Renal pelvis (tissue), 4 donors: Measurements from ENCODE around the gene RIMS1. TPM values are rescaled to one million over a fixed set of nuclear protein-coding genes. Genes with fewer than 3 reads are reported as not detected.
"Not testable (repeated sequence)": the region's sequence is repeated elsewhere in the genome, so short reads cannot be mapped to it uniquely, and the experiment has no call there.

Experiments used
- DNase-seq: peaks from one replicate; pipeline ENCODE4 v3.0.0-alpha.2; 2013
- polyA plus RNA-seq, 3 donors: library from polyadenylated mRNA; unstranded; fragments of 120-200 nt; gene quantifications; one replicate each; pipeline ENCODE4 v1.2.1, GENCODE V29; 2013; ENCODE audit not compliant: insufficient read length in 3 of 3

Gene RIMS1
- polyA plus RNA-seq, 3 donors = 2.3 to 2.8 (median 2.4) TPM

DNA sequence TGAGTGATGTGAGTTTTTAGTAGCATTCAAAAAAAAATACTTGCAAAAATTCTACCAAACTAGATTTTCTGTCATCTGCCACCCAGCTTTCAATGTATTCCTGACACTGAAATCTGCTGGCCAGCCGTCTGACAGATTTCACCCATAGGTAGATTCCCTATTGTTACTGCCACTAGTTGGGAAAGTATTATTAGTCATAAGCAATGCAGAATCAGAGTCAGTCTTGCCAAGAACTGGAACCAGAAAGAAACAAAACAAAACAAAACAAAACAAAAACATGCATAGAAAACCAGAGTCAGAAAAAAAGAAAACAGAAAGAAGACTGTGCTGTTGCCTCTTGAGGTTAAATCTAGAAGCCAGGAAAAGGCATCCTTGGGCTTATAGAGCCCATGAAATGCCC lies 442.4 kb downstream of the RIMS1 start:
- DNase-seq = no peak

DNA sequence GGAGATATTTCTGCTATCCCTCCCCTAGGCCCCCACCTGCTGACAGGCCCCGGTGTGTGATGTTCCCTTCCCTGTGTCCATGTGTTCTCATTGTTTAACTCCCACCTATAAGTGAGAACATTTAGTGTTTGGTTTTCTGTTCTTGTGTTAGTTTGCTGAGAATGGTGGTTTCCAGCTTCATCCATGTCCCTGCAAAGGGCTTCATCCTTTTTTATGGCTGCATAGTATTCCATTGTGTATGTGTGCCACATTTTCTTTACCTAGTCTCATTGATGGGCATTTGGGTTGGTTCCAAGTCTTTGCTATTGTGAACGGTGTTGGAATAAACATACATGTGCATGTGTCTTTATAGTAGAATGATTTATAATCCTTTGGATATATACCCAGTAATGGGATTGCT lies 448.9 kb downstream of the RIMS1 start:
- not testable (repeated sequence) for DNase-seq

DNA sequence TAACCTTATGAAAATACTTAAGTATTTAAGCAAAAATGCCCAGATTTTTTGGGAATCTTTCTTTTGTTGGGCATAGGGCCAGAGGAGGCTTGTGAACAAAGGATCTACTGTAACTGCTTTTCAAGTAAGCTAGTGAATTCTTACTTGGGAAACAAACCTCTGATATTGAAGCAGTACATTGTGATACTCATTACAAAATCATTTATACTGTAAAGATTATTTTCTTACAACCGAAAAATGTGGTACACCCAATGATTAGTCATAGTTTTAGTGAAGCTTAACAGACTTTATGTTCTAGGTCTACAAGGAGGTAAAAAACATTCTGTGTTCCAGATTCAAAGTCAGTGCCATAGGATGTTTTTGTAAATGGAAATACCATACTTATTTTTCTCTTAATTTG lies 462.6 kb downstream of the RIMS1 start:
- DNase-seq = no peak

DNA sequence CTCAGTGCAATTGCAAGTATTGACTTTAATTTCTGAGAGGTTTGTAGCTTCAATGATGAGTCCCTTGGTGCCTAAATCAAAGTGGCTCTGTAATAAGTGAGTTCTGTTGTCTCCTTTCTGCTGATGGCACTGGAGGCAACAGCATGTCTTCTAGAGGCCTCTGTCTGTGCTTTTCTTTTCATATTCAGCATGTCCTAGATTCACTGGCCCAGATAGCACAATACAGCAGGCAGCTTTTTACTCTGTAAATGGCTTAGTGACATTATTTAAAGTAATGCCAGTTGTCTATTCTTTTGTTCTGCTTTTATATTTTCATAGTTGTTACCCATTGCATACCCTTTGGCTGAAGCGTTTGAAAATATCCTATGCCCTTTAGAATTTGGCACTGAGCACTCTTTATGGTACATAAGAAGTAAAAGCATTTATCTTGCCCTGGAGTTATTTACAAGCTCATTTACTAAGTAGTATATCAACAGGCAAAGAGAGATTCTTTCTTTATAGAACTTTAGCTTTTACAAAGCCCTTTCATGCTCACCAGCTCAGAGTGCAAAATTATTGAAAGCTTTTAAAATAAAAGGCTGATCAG lies 464.0 kb downstream of the RIMS1 start:
- DNase-seq = no peak

DNA sequence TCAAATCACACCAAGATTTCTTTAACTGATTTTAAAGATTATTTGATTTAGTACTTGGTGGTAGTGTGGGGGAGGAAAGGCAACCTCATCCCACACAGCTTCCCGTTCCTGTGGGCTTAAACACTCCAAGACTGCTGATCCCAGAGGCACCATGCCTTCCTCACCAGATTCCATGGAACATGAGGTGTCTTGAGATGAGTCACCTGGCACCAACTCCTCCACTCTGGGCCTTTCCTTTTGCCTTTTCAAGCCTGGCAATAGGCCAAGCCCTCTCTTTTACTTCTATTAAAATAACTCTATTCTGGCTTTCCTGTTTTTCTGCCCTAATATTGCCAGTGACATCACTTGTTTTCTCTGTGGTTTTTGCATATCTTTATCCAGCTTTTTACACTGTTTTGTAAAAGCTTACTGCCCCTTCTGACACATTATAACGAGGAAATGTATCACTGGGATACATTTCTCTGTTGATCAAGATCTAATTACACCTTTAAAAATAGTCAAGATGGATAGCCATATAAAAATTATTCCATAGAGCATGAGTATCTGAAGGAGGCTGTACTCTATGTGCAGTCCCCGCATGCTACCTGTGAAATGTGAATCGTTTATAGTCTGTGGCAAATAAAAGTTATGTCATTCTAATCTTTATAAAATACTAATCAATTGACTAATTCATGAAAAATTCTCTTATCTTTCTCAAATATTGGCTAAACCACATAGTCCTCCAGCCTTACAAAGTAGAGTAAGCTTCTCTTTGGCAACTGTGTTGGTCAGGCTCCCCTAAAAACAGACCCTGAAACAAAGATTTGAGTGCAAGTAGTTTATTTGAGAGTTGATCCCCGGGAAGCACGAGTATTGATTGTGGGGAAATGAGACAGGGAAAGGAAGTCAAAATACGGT lies 477.7 kb downstream of the RIMS1 start:
- DNase-seq = no peak

DNA sequence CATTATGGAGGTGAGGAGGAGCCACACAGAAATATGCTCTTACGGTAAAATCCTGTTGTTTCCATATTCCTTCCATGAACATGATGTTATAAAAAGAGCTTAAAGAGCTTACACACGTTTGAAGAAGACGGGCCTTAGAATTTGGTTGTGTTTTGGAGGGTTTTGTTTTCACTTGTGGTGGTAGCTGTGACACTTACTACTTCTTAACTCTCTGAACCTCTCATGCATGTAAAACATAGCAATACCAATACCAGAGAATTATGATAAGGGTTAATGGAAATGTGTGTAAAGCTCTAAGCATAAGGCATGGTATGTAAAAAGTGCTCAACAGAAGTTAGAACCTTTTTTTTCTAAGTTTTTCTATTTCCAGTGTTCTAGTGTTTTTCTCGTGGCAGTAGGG lies 479.4 kb downstream of the RIMS1 start:
- DNase-seq = no peak

DNA sequence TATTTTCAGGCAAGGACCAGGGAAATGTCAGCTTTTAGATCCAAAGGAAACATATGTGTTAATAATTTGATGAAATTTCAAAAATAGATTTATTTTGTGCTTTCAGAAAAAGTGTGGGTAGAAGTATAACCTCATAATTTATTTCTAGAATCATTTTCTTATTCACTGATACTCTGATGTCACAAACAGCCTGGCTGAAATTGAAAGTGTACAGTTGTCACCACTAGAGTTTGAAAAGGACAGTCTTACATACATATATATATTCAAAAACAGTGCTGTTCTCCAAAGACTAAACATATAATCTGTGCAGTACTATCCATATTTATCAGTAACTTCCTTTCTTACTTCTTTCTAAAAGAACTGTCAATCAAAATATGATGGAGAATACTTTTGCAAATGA lies 481.1 kb downstream of the RIMS1 start:
- no peak for DNase-seq

DNA sequence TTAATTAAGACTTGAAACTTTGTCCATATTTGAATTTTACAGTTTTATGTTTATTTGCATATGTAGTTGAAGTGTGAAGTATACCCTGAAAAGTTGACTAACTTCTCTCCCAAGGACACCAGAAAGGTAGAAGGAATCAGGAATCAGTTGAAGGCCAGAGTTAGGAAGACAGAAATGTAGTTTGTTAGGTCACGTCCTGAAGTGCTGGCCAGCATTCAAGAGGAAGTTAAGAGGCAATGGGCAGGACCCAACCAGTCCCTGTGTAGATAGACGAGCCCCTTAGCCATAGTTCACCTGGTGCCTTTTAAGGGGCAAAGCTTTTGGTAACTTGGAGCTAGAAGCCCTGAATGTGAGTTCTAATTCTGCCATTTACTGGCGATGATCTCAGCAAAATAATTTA lies 485.1 kb downstream of the RIMS1 start:
- DNase-seq = no peak

DNA sequence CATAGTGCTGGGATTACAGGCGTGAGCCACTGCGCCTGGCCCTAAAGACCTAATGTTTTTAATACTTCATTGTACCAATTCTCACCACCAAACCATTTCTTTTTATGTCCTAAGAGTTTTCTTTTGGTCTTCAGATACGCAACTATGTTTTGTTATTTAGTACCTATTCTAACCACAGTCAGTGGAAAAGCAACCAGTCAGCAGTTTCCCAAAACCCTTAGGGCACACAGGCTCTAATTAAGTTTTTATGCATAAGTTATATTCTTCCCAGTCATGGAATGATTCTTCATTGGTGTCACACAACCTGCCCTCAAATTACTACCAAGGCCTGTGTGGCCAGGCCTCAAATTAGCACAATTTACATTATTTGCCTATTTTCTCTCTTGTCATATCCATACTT lies 487.8 kb downstream of the RIMS1 start:
- DNase-seq = no peak

DNA sequence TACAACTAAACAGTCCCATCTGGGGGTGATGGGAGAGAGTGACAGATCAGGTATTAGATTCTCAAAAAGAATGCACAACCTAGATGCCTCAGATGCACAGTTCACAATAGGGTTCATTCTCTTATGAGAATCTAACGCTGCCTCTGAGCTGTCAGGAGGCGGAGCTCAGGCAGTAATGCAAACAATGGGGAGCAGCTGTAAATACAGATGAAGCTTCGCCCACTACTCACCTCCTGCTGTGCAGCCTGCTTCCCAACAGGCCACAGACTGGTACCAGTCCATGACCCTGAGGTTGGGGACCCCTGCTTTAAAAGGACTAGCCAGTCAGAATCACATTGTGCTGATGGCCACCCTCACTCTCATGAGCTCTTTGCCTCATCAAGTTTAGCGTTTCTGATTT lies 488.5 kb downstream of the RIMS1 start:
- DNase-seq = no peak

DNA sequence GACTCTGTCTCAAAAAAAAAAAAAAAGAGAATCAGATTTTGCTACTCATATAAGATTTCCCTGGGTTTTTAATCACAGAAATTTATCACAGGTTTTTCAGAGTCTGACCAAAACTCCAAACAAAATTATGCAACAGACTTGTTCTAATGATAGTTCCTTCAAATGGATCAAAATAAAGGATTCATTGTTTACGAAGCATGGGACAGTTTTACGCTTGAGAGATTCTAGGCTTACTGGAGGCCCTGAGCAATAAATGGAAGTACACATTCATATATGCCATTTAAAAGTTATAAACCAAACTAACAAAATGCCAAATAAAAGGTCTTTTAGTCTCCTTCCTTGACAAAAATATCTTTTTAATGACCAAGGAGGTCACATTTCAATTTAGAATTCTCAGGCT lies 490.4 kb downstream of the RIMS1 start:
- no peak for DNase-seq

DNA sequence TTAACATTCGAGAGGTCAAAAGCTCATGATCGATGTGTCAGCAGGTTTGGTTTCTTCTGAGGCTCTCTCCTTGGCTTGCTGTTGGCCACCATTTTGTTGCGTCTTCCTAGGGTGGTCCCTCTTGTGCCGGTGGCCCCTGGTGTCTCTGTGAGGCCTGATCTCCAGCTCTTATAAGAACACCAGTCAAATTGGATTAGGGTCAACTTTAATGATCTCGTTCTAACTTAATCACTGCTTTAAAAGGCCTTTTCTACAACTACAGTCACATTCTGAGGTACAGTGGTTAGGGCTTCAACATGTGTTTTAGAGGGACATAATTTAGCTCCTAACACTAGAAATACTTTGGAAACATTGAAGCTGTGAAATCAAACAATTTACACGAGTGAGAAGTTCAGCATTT lies 494.7 kb downstream of the RIMS1 start:
- no peak for DNase-seq

DNA sequence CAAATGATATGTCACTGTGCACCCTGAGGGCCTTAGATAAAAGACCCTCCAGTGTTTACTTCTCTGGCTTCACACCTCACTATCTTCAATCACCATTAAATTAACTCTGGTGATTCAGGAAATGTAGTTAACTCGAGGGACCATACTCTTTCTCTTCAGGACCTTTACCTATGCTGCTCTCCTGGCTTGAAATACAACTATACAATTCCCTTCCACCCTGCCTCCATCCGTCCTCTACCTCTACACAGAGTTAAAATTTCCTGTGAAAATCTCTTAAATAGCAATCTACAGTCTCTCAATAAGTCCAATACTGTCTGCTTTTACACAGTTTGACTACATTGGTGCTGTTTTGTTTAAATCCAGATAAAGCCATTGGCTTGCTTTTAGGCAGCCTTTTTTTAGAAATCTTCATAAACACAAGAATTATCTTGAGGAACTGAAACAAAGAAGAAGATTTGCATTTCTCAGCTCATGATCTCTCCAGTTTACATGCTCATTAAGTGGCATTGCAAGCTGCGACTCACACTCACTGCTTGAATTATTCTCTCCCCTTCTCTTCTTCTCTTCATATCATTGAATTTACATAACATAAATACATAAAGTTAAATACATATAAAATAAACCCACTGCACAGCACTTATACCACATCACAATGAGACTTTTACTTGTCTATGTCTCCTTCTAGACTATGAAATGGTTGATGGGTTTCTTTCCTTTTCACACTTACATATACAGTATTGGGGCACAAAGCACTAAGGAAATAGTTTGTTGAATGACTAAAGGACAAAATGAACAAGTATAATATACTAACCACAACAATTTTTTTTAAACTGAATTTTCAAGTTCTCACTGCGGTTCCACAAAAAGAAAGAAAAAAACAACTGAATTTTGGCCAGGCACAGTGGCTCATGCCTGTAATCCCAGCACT lies 496.5 kb downstream of the RIMS1 start:
- no peak for DNase-seq

DNA sequence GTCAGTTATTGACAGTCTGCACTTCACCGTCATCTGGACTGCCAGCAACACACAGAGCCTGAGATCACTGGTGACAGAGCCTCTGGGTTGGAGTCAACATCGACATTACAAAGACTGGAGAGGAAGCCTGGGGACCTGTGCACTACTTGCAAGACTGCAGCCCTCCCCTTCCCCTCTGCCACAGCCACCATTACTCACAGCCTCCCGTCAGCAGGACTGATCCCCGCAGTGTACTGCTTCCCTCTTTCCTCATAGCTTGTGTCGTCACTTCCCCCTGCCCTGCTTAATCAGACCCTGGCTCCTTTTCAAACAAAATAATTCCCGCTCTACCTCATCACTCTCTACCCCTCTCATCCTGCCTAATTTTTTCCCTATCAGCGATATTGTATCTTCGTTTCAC lies 500.0 kb downstream of the RIMS1 start:
- DNase-seq = no peak

DNA sequence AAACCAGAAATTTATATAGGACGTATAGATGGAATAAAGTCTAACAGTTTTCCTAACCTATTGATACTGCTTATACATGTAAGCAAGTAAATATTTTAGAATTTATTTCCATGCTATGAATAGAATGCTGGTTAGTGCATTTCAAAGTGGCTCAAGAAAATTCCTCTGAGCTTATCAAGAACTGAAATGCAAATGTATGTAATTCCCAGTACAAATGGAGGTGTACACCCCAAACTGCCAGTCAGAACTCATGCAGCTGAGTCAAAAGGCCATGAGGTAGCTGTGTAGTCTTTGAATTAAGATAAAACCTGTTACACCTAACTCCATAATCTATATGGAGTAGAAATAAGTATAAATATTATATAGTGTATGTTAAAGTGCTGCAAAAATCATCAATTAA lies 503.3 kb downstream of the RIMS1 start:
- no peak for DNase-seq

DNA sequence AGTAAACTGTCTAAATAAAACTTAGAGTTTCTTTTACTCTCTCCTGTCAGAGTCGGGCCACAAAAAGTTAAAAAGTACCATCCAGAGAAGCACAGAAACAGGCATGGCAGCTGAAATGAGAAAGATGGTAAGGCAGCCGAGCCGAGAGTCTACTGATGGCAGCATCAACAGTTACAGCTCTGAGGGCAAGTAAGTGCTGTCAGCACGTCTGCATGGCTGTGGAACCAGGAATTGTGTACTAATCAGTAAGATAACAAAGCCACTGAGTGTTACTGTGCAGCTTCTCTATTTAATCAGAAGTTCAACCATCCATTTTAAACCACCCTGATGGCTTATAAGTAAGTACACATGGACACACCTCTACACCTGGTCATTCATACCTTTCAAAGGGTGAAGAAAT lies 504.2 kb downstream of the RIMS1 start:
- no peak for DNase-seq

DNA sequence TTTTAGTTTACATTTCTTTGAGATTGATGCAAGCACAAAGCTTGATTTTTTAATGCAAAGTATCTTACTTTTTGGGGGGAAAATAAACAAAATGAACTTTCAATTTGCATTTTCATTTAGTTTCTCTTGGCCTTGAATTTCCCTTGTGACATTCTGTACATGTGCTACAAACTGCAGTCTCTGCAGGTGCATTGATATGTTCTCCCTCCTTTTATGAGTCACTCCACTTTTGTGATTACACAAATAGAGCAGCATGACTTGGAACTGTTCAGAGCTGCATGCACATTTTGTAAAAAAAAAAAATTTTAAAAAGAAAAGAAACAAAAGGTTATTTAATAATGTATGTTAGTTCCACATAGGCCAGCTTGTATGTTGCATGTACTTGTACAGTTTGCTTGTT lies 515.5 kb downstream of the RIMS1 start:
- no peak for DNase-seq

DNA sequence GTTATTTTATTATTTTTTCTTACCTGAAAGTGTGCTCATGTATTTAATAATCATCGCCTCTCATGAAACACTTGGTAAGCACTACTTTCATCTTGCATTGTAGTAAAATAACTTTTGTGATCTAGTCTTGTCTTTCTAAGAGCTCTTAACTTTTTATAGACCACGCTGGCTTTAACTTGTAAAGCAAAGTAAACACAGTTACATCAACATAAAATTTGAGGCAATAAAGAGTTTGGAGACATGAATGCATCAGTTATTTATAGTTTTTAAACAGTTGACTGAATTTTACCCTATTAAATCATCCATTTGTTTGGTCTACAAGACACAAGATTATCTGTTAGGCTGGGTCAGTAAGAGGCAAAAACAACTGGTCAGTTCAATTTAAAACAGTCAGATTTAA lies 517.1 kb downstream of the RIMS1 start:
- DNase-seq = no peak

DNA sequence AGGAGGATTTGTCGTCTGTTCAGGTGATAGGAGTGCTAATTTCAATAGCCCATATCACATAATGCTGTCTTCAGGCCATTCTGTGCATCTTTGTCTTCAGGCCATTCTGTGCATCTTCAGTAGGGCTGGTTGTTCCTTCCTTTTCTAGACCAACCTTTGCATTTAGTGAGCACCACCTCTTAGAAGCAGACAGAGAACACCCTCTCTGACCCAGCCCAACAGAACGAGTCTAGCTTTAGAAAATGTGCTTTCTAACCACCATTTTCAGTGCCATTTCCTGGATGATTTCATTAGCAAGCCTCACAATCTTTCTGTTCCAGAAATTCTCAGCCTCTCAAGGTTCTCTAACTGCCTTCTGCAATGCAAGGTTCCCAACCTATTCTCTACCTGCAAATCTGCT lies 520.2 kb downstream of the RIMS1 start:
- no peak for DNase-seq

DNA sequence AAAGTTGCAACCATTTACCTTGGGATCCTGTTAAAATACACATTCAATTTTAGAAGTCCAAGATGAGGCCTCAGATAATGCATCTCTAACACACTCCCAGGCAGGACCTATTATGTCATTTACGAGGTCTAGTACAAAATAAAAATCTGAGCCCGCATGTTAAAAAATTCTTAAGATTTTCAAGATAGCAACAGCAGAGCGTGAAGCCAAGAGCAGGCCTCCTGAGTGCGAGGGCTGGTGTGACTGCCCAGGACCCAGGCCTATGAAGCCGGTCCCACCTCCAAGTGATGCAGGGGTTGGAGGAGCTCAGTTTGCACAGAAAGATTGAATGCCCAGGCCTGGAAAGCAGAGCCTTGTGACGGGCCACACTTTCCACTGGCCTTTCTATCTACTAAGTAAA lies 524.4 kb downstream of the RIMS1 start:
- no peak for DNase-seq

DNA sequence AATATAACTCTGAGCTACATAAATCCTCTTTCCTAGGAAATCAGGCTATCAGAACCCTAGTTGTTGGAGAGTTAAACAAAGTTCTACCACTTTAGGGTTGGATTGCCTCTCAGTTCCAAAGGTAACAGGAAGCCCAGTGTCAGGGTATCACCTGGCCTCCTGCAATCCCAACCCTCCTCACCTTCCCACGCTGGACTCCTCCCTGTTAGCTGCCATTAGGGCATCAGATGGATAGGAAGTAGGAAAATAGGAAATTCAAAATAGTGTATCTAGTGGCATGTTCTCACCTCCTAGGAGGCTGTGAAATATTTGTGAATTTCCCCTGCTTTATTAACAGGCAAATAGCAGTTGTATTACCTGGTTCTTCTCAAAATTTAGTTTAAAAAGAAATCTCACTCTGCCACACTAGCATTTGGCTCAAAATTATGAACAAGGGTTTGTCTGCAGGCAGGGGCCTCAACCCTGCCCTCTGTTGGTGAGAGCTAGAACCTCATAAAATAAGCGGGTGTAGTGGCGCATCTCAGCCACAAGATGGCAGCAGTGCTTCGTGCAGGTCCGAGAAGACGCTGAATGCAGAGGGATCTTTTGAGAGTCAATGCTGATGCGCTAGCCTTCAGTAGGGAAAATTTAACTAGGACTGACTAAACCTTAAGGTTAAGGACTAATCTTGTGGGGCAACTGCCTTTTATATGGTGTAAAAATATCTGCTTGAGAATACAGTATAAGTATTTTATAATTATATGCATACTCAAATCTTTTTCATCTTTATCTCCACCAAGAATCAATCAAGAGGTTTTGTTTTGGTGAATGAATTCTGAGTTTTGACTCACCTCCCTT lies 525.7 kb downstream of the RIMS1 start:
- peak; percentile 68 for DNase-seq

DNA sequence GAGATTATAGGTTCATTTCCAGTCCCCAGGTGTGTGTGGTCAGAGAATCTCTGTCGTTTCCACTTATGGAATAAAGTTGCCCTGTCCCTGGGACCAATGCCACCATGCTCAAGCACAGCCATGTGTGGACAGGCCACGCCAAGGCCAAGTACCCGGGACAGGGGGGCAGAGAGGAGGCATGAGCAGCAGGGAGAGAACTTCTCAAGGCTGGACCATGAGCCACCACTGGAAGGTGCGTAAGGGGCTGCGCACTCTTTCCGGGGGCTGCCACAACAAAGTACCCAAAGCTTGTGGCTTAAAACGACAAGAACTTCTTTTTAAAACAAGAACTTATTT lies 526.3 kb downstream of the RIMS1 start:
- DNase-seq = no peak
